ENCODE results near the gene CYP51A1. TPM values are rescaled to one million over a fixed set of nuclear protein-coding genes. Genes with fewer than 3 reads are reported as not detected.
A peak's percentile ranks its signal among the peaks of the same experiment; 100 is the strongest.

The CYP51A1 gene
- total RNA-seq, 2 experiments from 2014 or later, result 53.4 to 84.0 TPM

- TF ChIP-seq CTCF (conservative IDR thresholded peaks at IDR 0.05; ENCODE audit: low read length) (0 out of 2 replicates have a peak, but pooled peaks have one; percentile 6), EZH2phosphoT487 (IDR thresholded peaks at IDR 0.05; ENCODE audit: borderline replicate concordance, low read depth, low read length) (no peak)
- Histone ChIP-seq H3K4me2 (ENCODE audit: low read length) (peak overlapping the region; percentile 90), H3K27ac (ENCODE audit: low read depth, low read length, poor library complexity, severe bottlenecking) (peak overlapping the region; percentile 68), H3K4me3 (ENCODE audit: low read depth, low read length, poor library complexity, severe bottlenecking) (peak overlapping the region; percentile 92), H4K20me1 (ENCODE audit: insufficient read depth, low read length) (peaks cover 15% of the 10 kb centered on the region; the same call in 1 of the 2 replicates), H3K79me2 (ENCODE audit: insufficient read depth, low read depth, low read length) (peaks cover 36% of the 10 kb centered on the region), H3K9me3 (ENCODE audit: low read length) (peaks cover 6% of the 10 kb centered on the region; the same call in 1 of the 2 replicates), H2AFZ (ENCODE audit: low read length) (peak overlapping the region; percentile 93), H3K4me1 (ENCODE audit: insufficient read depth, low read length, poor library complexity, severe bottlenecking) (peaks cover 35% of the 10 kb centered on the region), H3K9me2 (ENCODE audit: insufficient read depth, low read length) (no peaks in the 10 kb centered on the region), H3K36me3 (ENCODE audit: insufficient read depth, low read length) (peaks cover 16% of the 10 kb centered on the region)
- CTCF ChIA-PET (ENCODE audit: unreplicated experiment), result no interaction called here
- peak; percentile 33 for DNase-seq (ENCODE audit: low spot score)
- POLR2A ChIA-PET, result interaction anchor here (0.6 to 1.4 kb wide), 4 partner anchors 16 to 318 kb away, joined by 3 to 7 read pairs (median 3); no protein-coding TSS in a partner anchor
- TSS peak; percentile 96 for BruUV-seq (replicated peaks)
- intact Hi-C loops (cut with micrococcal nuclease; ENCODE audit: unreplicated experiment), result loop anchor here (2.0 kb wide), 1 partner anchor 110 kb away; the partner anchor contains the start of genes ANKIB1 and KRIT1
Measured at GRCh38 chr7:92135052-92135889, 994 bp upstream of the CYP51A1 start.

DNA sequence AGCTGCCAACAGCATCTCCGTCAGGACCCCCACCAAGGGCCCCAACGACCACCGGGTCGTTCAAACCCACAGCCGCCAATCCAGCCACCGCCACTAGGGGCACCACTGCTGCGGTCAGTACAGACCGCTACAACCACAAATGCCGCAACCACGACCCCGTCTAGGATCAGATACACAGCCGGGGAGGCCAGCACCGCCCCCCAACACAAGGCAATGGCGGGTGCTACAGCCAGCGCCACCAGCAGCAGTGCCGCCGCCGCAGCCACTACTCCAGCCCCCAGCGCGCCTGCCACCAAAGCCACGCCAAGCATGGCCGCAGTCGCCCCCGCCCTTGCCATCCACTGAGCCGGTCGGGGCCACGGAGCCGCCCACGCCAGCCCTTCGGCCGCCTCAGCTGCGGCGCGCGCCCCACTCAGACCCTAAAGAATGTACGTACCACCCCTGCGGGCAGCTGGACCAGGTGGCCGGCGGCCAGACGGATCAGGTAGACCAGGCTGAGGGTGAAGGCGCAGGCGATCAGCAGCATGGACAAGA, 473 bp downstream of the CYP51A1 start:
- TF ChIP-seq EZH2phosphoT487 (IDR thresholded peaks at IDR 0.05; ENCODE audit: borderline replicate concordance, low read depth, low read length), result no peak
- TF ChIP-seq CTCF (conservative IDR thresholded peaks at IDR 0.05; ENCODE audit: low read length), result peak; percentile 89
- Histone ChIP-seq H3K9me3 (ENCODE audit: low read length) (no peaks in the 10 kb centered on the region), H3K9me2 (ENCODE audit: insufficient read depth, low read length) (no peaks in the 10 kb centered on the region), H3K36me3 (ENCODE audit: insufficient read depth, low read length) (peaks cover 31% of the 10 kb centered on the region), H3K79me2 (ENCODE audit: insufficient read depth, low read depth, low read length) (peaks cover 47% of the 10 kb centered on the region), H3K4me1 (ENCODE audit: insufficient read depth, low read length, poor library complexity, severe bottlenecking) (peaks cover 40% of the 10 kb centered on the region), H3K27ac (ENCODE audit: low read depth, low read length, poor library complexity, severe bottlenecking) (peak overlapping the region; percentile 68), H3K4me3 (ENCODE audit: low read depth, low read length, poor library complexity, severe bottlenecking) (peak overlapping the region; percentile 92), H2AFZ (ENCODE audit: low read length) (peak overlapping the region; percentile 93; the same call in 1 of the 2 replicates), H4K20me1 (ENCODE audit: insufficient read depth, low read length) (peaks cover 15% of the 10 kb centered on the region; the same call in 1 of the 2 replicates), H3K4me2 (ENCODE audit: low read length) (peak overlapping the region; percentile 90)
- peak; percentile 82 for DNase-seq (ENCODE audit: low spot score)
- CTCF ChIA-PET (ENCODE audit: unreplicated experiment), result interaction anchor here (1.2 kb wide), 1 partner anchor 113 kb away, joined by 4 read pairs; no protein-coding TSS in a partner anchor
- intact Hi-C loops (cut with micrococcal nuclease; ENCODE audit: unreplicated experiment), result loop anchor here (1.0 to 5.0 kb wide), 5 partner anchors 111 to 456 kb away; partner anchors contain the start of genes AKAP9, ANKIB1, FAM133B and GATAD1
- no TSS peak for BruUV-seq (replicated peaks)
- POLR2A ChIA-PET, result interaction anchor here (1.2 kb wide), 1 partner anchor 315 kb away, joined by 3 read pairs; no protein-coding TSS in a partner anchor
